Psoas muscle (tissue), 8 donors: Measurements from ENCODE around the gene OSBPL9. TPM values are rescaled to one million over a fixed set of nuclear protein-coding genes. Genes with fewer than 3 reads are reported as not detected.

Experiments
- ATAC-seq, 4 donors: fragments of 200-7000 bp; cut with Tn5 transposase; one replicate each; pipeline ENCODE4 v1.9.1; 2020; ENCODE audit warnings: moderate library complexity in 3 of 4, mild to moderate bottlenecking in 2 of 4
- DNase-seq, 2 donors: peaks; one replicate each; pipeline ENCODE4 v3.0.0-alpha.2; 2020
- H3K27ac ChIP-seq: fragments of 200-600 bp; one replicate; pipeline ENCODE4 v1.8.0; 2022
- H3K27me3 ChIP-seq, 3 donors: fragments of 200-600 bp in 1 of 3; one replicate each; pipeline versions ENCODE4 v1.6.1 to v1.8.0; 2013 to 2022; ENCODE audit warnings: low read length in 2 of 3, mild to moderate bottlenecking in 2 of 3, moderate library complexity in 1 of 3; ENCODE audit not compliant: insufficient read depth in 3 of 3
- H3K36me3 ChIP-seq, 2 donors: fragments of 200-600 bp in 1 of 2; one replicate each; pipeline versions ENCODE4 v1.6.1 to v1.8.0; 2013 to 2022; ENCODE audit warnings: low read depth in 1 of 2, mild to moderate bottlenecking in 1 of 2, moderate library complexity in 1 of 2; ENCODE audit not compliant: insufficient read depth in 1 of 2
- H3K4me1 ChIP-seq: fragments of 200-600 bp; one replicate; pipeline ENCODE4 v1.8.0; 2022
- H3K4me3 ChIP-seq: fragments of 200-600 bp; one replicate; pipeline ENCODE4 v1.8.0; 2022; ENCODE audit warnings: mild to moderate bottlenecking
- H3K9me3 ChIP-seq: fragments of 200-600 bp; one replicate; pipeline ENCODE4 v1.8.0; 2022
- WGBS, 3 donors: extraction: QIAGEN DNeasy Blood & Tissue Kit; methylation state at CpG; one replicate each; pipeline versions ENCODE4 v1.1.6 to v1.1.7; 2013; 5-methylcytosine and 5-hydroxymethylcytosine counted together
- intact Hi-C, 2 donors: fragments of 100-400 bp; cut with DNase I; formaldehyde crosslinking; loops; one replicate each; pipeline versions ENCODE4 v1.11.0 to v1.14.2; 2022
- polyA plus RNA-seq, 3 donors: library from polyadenylated mRNA; stranded (reverse); fragments of 200-250 nt; gene quantifications; one replicate each; pipeline ENCODE4 v1.2.3, GENCODE V29; 2013
- total RNA-seq, 4 donors: library from RNA; stranded (reverse); fragmentation: NEBNext Ultra II Directional in 2 of 4; extraction: Animal tissue kit (Norgen Biotek cat#: 25700) in 2 of 4; gene quantifications; one replicate each; pipeline versions ENCODE4 v1.2.1 to v1.2.4, GENCODE V29; 2021 to 2023
- TF ChIP-seq, protein P1 (sequence below): fragments of 200-600 bp; IDR thresholded peaks from one replicate; pipeline ENCODE4 v1.8.0; 2022; ENCODE audit warnings: antibody characterized with exemption
- donor health status: healthy with polysubstance abuse.
- donor health status: DM: no; HTN: no; CAD: no; lungs with moderate emphysema.
- donor health status: Bipolar disorder and iron deficiency.
- donor health status: healthy.
- donor health status: DM: yes; HTN: yes; CAD: no.
- donor health status: DM: no; HTN: no; CAD: no.
- donor health status: DM: no; HTN: no; CAD: no.
- donor health status: DM: yes; HTN: yes; CAD: no.

Gene OSBPL9
- total and polyA plus RNA-seq, 7 donors = 15.6 to 141 (median 60.6) TPM

DNA sequence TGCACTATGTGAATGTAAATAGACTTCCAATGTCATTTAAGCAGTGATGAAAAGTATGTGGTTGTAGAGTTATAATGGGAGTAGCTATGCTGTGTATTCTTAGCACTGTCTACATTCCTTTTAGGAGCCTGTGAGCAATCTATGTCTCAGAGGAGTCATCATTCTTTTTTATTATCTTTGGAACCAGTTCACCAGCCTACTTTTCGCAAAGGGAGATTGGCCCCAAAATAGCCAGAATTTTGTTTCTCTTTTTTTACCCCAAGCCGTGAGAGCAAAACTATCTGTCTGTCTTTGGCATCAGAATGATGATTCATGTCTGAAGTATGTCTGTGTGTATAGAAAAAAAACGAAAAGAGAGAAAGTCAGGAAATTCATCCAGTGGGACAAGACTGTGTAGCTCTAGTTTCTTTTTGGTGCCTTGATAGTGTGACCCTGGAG is 44.2 kb downstream of the OSBPL9 start:
- Histone ChIP-seq H3K27ac (peak overlapping the region; percentile 75), H3K36me3 (peaks cover 0 to 3% of the 10 kb centered on the region in 2 donors), H3K9me3 (no peaks in the 10 kb centered on the region), H3K27me3 (no peaks in the 10 kb centered on the region), H3K4me3 (no peak overlapping the region), H3K4me1 (peaks cover 88% of the 10 kb centered on the region)
- intact Hi-C loops = loop anchor here in 1 of 2 donors (5.0 kb wide), 1 partner anchor 44 kb away; the partner anchor contains the start of gene OSBPL9
- 14 to 15% (median 14%) methylated on average over 3 of the region's 3 CpGs for WGBS, 3 donors
- DNase-seq (no peak), ATAC-seq (peak; percentile 83 to 90 (median 83))
- TF ChIP-seq, protein P1, sequence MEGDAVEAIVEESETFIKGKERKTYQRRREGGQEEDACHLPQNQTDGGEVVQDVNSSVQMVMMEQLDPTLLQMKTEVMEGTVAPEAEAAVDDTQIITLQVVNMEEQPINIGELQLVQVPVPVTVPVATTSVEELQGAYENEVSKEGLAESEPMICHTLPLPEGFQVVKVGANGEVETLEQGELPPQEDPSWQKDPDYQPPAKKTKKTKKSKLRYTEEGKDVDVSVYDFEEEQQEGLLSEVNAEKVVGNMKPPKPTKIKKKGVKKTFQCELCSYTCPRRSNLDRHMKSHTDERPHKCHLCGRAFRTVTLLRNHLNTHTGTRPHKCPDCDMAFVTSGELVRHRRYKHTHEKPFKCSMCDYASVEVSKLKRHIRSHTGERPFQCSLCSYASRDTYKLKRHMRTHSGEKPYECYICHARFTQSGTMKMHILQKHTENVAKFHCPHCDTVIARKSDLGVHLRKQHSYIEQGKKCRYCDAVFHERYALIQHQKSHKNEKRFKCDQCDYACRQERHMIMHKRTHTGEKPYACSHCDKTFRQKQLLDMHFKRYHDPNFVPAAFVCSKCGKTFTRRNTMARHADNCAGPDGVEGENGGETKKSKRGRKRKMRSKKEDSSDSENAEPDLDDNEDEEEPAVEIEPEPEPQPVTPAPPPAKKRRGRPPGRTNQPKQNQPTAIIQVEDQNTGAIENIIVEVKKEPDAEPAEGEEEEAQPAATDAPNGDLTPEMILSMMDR = no peak

DNA sequence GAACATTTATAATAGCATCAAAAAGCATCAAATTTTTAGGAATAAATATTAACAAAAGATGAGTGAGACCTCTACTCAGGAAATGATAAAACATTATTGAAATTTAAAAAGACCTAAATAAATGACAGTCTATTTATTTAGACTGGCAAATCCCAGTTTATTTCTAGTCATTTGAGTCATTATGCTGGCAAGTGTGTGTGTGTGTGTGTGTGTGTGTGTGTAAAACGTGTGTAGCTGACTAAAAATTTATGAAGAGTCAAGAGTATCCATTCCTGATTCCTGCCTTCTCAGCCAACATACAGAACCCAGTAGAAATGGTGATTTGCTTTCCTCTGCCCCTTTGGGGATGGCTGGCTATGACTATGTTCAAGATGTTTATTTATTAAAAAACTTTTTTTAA is 46.2 kb downstream of the OSBPL9 start:
- H3K27me3 ChIP-seq = no peaks in the 10 kb centered on the region
- H3K4me1 ChIP-seq = peaks cover 96% of the 10 kb centered on the region
- H3K9me3 ChIP-seq = no peaks in the 10 kb centered on the region
- WGBS, 3 donors = 18 to 28% (median 24%) methylated on average over 1 of the region's 1 CpG
- H3K4me3 ChIP-seq = no peak overlapping the region
- H3K27ac ChIP-seq = peak overlapping the region; percentile 75
- no peaks in the 10 kb centered on the region for H3K36me3 ChIP-seq
- ATAC-seq = no peak
- no peak for DNase-seq
- intact Hi-C loops = loop anchor here in 1 of 2 donors (5.0 kb wide), 1 partner anchor 46 kb away; the partner anchor contains the start of gene OSBPL9
- TF ChIP-seq, protein P1 = no peak

DNA sequence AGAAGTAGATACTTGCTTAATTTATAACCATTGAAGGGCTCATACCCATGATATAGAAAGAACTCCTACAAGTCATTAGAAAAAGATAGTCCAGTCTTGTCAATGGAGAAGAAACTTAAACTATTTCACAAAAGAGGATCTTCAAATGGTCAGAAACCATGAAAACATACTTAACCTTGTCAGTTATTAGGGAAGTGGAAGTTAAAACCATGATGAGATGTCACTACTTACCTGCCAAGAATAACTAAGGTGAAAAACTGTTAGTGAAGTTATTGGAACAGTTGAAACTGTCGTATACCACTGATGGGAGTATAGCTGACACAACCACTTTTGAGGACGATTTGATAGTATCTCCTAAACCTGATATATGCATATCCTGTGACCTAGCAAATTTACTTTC is 46.8 kb downstream of the OSBPL9 start:
- no peak for DNase-seq
- H3K27ac ChIP-seq = peak overlapping the region; percentile 75
- WGBS, 3 donors = 50 to 87% (median 55%) methylated on average over 2 of the region's 2 CpGs

DNA sequence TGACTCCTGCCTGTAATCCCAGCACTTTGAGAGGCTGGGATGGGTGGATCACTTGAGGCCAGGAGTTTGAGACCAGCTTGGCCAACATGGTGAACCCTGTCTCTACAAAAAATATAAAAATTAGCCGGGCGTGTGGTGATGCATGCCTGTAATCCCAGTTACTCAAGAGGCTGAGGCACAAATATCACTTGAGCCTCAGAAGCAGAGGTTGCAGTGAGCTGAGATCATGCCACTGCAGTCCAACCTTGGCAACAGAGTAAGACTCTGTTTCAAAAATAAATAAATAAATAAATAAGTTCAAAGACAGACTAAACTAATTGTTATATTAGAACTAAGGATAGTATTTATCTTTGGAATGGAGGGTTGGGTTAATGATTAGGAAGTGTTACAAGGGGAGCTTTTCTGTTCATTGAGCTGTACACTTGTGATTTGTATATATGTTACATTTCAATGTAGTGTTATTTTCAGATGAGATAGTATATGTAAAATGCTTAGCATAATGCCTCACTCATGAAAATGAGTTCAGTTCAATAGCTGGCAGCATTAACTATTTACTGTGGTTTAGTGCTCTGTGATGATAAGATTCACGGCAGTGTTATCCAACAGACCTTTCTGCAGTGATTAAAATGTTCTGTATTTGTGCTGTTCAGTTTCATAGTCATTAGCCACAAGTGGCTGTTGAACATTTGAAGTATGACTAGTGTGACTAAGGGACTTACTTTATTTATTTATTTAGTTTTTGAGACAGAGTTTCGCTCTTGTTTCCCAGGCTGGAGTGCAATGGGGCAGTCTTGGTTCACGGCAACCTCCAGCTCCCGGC is 47.7 kb downstream of the OSBPL9 start:
- Histone ChIP-seq H3K36me3 (peaks cover 0 to 6% of the 10 kb centered on the region in 2 donors), H3K27ac (peak overlapping the region; percentile 75), H3K9me3 (no peaks in the 10 kb centered on the region), H3K4me1 (peaks cover 96% of the 10 kb centered on the region), H3K27me3 (no peaks in the 10 kb centered on the region), H3K4me3 (no peak overlapping the region)
- TF ChIP-seq, protein P1 = no peak
- DNase-seq = no peak
- intact Hi-C loops = loop anchor here in 1 of 2 donors (5.0 kb wide), 1 partner anchor 47 kb away; the partner anchor contains the start of gene OSBPL9
- WGBS, 3 donors = 71 to 80% (median 77%) methylated on average over 6 of the region's 6 CpGs
- peak in 3 of 4 donors; percentile 40 to 64 (median 62) for ATAC-seq

More for the DNA sequence above, 46.8 kb downstream of the OSBPL9 start:
- Histone ChIP-seq H3K9me3 (no peaks in the 10 kb centered on the region), H3K4me1 (peaks cover 96% of the 10 kb centered on the region), H3K4me3 (no peak overlapping the region), H3K36me3 (no peaks in the 10 kb centered on the region), H3K27me3 (no peaks in the 10 kb centered on the region)
- TF ChIP-seq, protein P1 = no peak
- ATAC-seq = no peak
- intact Hi-C loops = loop anchor here in 1 of 2 donors (5.0 kb wide), 1 partner anchor 46 kb away; the partner anchor contains the start of gene OSBPL9
